ENCODE data around the gene KLF11. TPM values are rescaled to one million over a fixed set of nuclear protein-coding genes. Genes with fewer than 3 reads are reported as not detected.

KLF11 gene
- total and polyA plus RNA-seq, 7 donors = 7.0 to 27.0 (median 11.8) TPM

DNA sequence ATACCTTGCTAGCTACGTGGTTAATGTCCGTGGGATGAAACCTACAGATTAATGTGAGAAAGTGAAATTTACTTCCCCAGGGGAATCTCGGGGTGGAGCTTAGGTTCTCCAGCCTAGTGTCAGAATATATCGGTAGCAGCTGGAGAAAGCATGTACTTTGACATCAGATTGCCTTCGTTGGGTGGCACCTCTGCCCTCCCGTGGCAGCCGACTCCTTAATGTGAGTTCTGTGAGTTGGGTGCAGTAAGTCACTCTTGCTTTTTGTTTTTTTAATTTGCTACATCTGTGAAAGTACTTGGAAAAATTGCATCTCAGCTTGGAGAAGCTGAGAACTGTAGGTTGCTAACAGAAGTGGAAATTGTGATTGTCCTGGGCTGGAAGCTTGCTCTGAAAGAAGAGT, 3.6 kb downstream of the KLF11 start:
- Histone ChIP-seq H3K27me3 (ENCODE audit: insufficient read depth in 3 of 3, low read length in 2 of 3) (no peaks in the 10 kb centered on the region), H3K4me1 (peaks cover 14% of the 10 kb centered on the region), H3K36me3 (ENCODE audit: insufficient read depth in 1 of 2, low read depth in 1 of 2) (peaks cover 8 to 47% of the 10 kb centered on the region in 2 donors), H3K27ac (no peak overlapping the region), H3K4me3 (no peak overlapping the region), H3K9me3 (no peaks in the 10 kb centered on the region)
- TF ChIP-seq, protein P1, sequence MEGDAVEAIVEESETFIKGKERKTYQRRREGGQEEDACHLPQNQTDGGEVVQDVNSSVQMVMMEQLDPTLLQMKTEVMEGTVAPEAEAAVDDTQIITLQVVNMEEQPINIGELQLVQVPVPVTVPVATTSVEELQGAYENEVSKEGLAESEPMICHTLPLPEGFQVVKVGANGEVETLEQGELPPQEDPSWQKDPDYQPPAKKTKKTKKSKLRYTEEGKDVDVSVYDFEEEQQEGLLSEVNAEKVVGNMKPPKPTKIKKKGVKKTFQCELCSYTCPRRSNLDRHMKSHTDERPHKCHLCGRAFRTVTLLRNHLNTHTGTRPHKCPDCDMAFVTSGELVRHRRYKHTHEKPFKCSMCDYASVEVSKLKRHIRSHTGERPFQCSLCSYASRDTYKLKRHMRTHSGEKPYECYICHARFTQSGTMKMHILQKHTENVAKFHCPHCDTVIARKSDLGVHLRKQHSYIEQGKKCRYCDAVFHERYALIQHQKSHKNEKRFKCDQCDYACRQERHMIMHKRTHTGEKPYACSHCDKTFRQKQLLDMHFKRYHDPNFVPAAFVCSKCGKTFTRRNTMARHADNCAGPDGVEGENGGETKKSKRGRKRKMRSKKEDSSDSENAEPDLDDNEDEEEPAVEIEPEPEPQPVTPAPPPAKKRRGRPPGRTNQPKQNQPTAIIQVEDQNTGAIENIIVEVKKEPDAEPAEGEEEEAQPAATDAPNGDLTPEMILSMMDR (IDR thresholded peaks at IDR 0.05) = no peak
- no peak for ATAC-seq
- 51 to 59% (median 52%) methylated on average over 7 of the region's 7 CpGs for WGBS, 3 donors
- intact Hi-C loops (cut with DNase I) = loop anchor here (5.0 to 10.0 kb wide), 2 partner anchors 232 to 245 kb away; no protein-coding TSS in a partner anchor
- DNase-seq = no peak

DNA sequence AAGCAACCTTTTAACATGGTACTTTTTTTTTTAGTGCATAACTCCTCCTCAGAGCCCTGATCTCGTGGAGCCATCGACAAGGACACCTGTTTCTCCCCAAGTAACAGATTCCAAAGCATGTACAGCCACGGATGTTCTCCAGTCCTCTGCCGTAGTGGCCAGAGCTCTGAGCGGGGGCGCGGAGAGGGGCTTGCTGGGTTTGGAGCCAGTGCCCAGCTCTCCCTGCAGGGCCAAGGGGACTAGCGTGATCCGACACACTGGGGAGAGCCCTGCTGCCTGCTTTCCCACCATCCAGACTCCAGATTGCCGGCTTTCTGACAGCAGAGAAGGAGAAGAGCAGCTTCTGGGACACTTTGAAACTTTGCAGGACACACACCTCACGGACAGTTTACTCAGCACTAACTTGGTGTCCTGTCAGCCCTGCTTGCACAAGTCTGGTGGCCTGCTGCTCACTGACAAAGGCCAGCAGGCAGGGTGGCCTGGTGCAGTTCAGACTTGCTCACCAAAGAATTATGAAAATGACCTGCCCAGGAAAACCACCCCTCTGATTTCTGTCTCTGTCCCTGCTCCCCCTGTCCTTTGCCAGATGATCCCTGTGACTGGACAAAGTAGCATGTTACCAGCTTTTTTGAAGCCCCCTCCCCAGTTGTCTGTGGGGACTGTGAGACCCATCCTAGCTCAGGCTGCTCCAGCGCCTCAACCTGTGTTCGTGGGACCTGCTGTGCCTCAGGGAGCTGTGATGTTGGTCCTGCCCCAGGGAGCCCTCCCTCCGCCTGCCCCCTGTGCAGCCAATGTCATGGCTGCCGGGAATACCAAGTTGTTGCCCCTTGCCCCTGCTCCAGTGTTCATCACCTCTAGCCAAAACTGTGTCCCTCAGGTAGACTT, 4.5 kb downstream of the KLF11 start:
- no peak overlapping the region for H3K4me3 ChIP-seq
- intact Hi-C loops (cut with DNase I) = loop anchor here (2.0 to 10.0 kb wide), 4 partner anchors 63 to 246 kb away; no protein-coding TSS in a partner anchor
- ATAC-seq (no peak), DNase-seq (peak in 1 of 2 donors; percentile 41)
- no peaks in the 10 kb centered on the region for H3K27me3 ChIP-seq (ENCODE audit: insufficient read depth in 3 of 3, low read length in 2 of 3)
- peaks cover 10% of the 10 kb centered on the region for H3K4me1 ChIP-seq
- no peaks in the 10 kb centered on the region for H3K9me3 ChIP-seq
- no peak overlapping the region for H3K27ac ChIP-seq
- TF ChIP-seq, protein P1 (IDR thresholded peaks at IDR 0.05) = no peak
- WGBS, 3 donors = 78 to 82% (median 82%) methylated on average over 15 of the region's 15 CpGs
- peaks cover 8 to 56% of the 10 kb centered on the region in 2 donors for H3K36me3 ChIP-seq (ENCODE audit: insufficient read depth in 1 of 2, low read depth in 1 of 2)

DNA sequence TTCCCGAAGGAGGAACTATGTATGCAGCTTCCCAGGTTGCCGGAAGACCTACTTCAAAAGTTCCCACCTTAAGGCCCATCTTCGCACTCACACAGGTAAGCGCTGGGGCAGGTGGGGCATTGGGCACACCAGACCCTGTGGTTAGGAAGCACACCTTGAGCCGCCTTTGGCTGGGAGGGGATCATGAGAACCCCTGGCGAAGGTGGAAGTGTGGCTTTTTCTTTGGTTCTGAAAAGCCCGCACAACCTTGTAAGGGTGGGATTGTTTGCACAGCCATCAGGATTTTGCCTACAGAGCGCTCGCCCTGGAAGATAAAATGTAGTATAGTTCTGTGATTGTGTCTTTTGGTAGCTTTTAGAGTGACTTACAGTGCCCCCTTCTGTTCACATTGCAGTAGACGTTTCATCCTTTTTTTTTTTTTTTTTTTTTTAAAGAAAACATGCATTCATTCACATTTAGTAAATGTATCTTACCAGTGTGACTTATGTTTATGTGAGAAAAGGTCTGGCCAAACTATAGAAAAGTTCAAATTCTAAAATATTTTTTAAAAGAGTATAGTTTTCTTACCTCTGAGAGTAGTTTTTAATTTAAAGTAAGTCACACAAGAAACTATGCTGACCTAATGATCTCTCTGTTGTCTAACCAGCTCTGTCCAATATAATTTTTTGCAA, 5.3 kb downstream of the KLF11 start:
- H3K27ac ChIP-seq = no peak overlapping the region
- DNase-seq (peak in 1 of 2 donors; percentile 41), ATAC-seq (peak in 2 of 4 donors; percentile 26 to 51)
- WGBS, 3 donors = 68 to 76% (median 70%) methylated on average over 10 of the region's 10 CpGs
- no peaks in the 10 kb centered on the region for H3K9me3 ChIP-seq
- no peaks in the 10 kb centered on the region for H3K27me3 ChIP-seq (ENCODE audit: insufficient read depth in 3 of 3, low read length in 2 of 3)
- intact Hi-C loops (cut with DNase I) = loop anchor here (2.0 to 10.0 kb wide), 4 partner anchors 64 to 246 kb away; no protein-coding TSS in a partner anchor
- H3K4me3 ChIP-seq = no peak overlapping the region
- TF ChIP-seq, protein P1 (IDR thresholded peaks at IDR 0.05) = peak; percentile 67
- H3K4me1 ChIP-seq = peaks cover 18% of the 10 kb centered on the region
- H3K36me3 ChIP-seq (ENCODE audit: insufficient read depth in 1 of 2, low read depth in 1 of 2) = peaks cover 8 to 64% of the 10 kb centered on the region in 2 donors

DNA sequence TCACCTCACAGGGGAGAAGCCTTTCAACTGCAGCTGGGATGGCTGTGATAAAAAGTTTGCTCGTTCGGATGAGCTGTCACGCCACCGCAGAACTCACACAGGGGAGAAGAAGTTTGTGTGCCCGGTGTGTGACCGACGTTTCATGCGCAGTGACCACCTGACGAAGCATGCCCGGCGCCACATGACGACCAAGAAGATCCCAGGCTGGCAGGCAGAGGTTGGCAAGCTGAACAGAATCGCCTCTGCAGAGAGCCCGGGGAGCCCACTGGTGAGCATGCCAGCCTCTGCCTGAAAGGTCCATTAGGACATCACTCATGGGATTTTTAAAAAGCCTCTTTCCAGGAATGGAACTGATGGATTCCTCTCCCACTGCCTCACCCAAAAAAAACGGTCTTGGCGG, 8.9 kb downstream of the KLF11 start:
- DNase-seq (peak in 1 of 2 donors; percentile 54), ATAC-seq (peak; percentile 38 to 73 (median 44))
- Histone ChIP-seq H3K27me3 (ENCODE audit: insufficient read depth in 3 of 3, low read length in 2 of 3) (no peaks in the 10 kb centered on the region), H3K36me3 (ENCODE audit: insufficient read depth in 1 of 2, low read depth in 1 of 2) (peaks cover 8 to 67% of the 10 kb centered on the region in 2 donors), H3K4me1 (peaks cover 14% of the 10 kb centered on the region), H3K27ac (no peak overlapping the region), H3K9me3 (no peaks in the 10 kb centered on the region), H3K4me3 (no peak overlapping the region)
- TF ChIP-seq, protein P1 (IDR thresholded peaks at IDR 0.05) = no peak
- 59 to 73% (median 68%) methylated on average over 16 of the region's 16 CpGs for WGBS, 3 donors
- intact Hi-C loops (cut with DNase I) = no loop called here
